ENCODE data around the gene ABHD13. TPM values are rescaled to one million over a fixed set of nuclear protein-coding genes. Genes with fewer than 3 reads are reported as not detected.

ABHD13 gene
- total RNA-seq, 1 donor from 2014 or later: 10.5 TPM

DNA sequence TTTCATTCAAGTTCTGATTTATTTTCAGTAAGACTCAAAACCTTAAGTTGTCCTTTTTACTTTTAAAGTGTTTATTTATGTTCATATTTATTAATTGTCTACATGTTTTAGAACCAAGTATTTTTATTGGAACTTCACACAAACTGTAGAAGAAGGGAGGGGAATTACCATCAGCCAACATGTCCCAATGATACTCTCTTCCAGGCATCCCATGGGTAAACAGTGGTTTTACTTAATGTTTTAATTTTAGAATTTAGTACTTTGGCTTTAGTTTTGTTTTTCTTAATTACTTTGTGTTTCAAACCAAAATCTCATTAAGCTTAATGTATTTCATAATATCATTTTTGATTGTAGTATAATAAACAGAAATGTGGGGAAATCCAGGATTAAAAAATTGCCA is 56.5 kb downstream of the ABHD13 start:
- Histone ChIP-seq H3K27ac (no peak overlapping the region), H3K4me3 (no peak overlapping the region), H3K9me3 (no peaks in the 10 kb centered on the region), H3K27me3 (ENCODE audit: low read depth) (no peaks in the 10 kb centered on the region), H3K4me1 (peaks cover 20% of the 10 kb centered on the region), H3K36me3 (no peaks in the 10 kb centered on the region)
- DNase-seq (no peak), ATAC-seq (no peak)
- TF ChIP-seq, protein P1, sequence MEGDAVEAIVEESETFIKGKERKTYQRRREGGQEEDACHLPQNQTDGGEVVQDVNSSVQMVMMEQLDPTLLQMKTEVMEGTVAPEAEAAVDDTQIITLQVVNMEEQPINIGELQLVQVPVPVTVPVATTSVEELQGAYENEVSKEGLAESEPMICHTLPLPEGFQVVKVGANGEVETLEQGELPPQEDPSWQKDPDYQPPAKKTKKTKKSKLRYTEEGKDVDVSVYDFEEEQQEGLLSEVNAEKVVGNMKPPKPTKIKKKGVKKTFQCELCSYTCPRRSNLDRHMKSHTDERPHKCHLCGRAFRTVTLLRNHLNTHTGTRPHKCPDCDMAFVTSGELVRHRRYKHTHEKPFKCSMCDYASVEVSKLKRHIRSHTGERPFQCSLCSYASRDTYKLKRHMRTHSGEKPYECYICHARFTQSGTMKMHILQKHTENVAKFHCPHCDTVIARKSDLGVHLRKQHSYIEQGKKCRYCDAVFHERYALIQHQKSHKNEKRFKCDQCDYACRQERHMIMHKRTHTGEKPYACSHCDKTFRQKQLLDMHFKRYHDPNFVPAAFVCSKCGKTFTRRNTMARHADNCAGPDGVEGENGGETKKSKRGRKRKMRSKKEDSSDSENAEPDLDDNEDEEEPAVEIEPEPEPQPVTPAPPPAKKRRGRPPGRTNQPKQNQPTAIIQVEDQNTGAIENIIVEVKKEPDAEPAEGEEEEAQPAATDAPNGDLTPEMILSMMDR (IDR thresholded peaks at IDR 0.05): no peak
- intact Hi-C loops (cut with DNase I): no loop called here

- Histone ChIP-seq H3K27ac (no peak overlapping the region), H3K36me3 (no peaks in the 10 kb centered on the region), H3K4me3 (no peak overlapping the region), H3K27me3 (ENCODE audit: low read depth) (no peaks in the 10 kb centered on the region), H3K9me3 (no peaks in the 10 kb centered on the region), H3K4me1 (peaks cover 7% of the 10 kb centered on the region)
- intact Hi-C loops (cut with DNase I): no loop called here
- DNase-seq (no peak), ATAC-seq (peak; percentile 71 to 75)
- TF ChIP-seq, protein P1 (IDR thresholded peaks at IDR 0.05): no peak
Measured at GRCh38 chr13:108276060-108276459, 57.9 kb downstream of the ABHD13 start.

DNA sequence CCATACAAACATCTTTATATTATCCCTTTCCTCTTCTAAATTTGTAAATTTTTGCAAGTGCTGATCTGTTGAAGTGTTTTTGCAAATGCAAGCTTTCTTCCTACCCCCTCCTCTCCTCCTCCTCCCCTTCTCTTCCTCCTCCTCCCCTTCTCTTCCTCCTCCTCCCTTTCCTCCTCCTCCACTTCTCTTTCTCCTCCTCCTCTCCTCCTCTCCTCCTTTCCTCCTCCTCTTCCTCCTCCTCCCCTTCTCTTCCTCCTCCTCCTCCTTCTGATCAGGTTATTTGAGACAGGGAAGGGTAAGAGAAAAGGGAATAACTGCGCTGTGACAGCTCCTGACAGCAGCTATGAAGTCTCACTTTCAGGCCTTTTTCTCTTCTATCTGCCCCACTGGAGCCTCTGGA is 60.3 kb downstream of the ABHD13 start:
- DNase-seq: no peak
- intact Hi-C loops (cut with DNase I): no loop called here
- ATAC-seq: no peak
- no peaks in the 10 kb centered on the region for H3K36me3 ChIP-seq
- H3K4me3 ChIP-seq: no peak overlapping the region
- H3K9me3 ChIP-seq: no peaks in the 10 kb centered on the region
- H3K27ac ChIP-seq: no peak overlapping the region
- TF ChIP-seq, protein P1 (IDR thresholded peaks at IDR 0.05): no peak
- no peaks in the 10 kb centered on the region for H3K27me3 ChIP-seq (ENCODE audit: low read depth)
- H3K4me1 ChIP-seq: peaks cover 7% of the 10 kb centered on the region

GRCh38 chr13:108281901-108282300 is 63.7 kb downstream of the ABHD13 start:
- ATAC-seq (no peak), DNase-seq (no peak)
- intact Hi-C loops (cut with DNase I): no loop called here
- TF ChIP-seq, protein P1 (IDR thresholded peaks at IDR 0.05): no peak
- no peak overlapping the region for H3K4me3 ChIP-seq
- H3K27me3 ChIP-seq (ENCODE audit: low read depth): no peaks in the 10 kb centered on the region
- H3K36me3 ChIP-seq: no peaks in the 10 kb centered on the region
- H3K4me1 ChIP-seq: no peaks in the 10 kb centered on the region
- no peak overlapping the region for H3K27ac ChIP-seq
- H3K9me3 ChIP-seq: no peaks in the 10 kb centered on the region

DNA sequence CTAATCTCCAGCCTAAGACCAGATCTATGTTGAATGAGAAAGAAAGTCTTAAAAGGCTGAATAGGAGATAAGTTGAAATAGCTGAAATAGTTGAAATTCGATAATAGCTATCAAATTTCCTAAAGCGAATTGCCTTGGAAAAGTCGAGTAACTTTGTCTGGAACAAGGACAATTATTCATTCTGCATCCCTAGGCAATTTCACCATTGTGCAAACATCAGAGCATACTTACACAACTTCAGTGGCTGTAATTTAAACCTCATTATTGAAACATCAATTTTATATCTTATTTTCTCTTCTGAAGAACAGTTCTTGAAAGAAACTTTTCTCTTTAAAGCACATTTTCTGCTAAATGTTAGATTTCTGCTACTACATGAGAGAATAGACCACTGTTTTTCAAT is 64.9 kb downstream of the ABHD13 start:
- H3K27ac ChIP-seq: no peak overlapping the region
- DNase-seq (no peak), ATAC-seq (no peak)
- no peaks in the 10 kb centered on the region for H3K36me3 ChIP-seq
- H3K9me3 ChIP-seq: no peaks in the 10 kb centered on the region
- TF ChIP-seq, protein P1 (IDR thresholded peaks at IDR 0.05): no peak
- no peak overlapping the region for H3K4me3 ChIP-seq
- intact Hi-C loops (cut with DNase I): no loop called here
- no peaks in the 10 kb centered on the region for H3K27me3 ChIP-seq (ENCODE audit: low read depth)
- no peaks in the 10 kb centered on the region for H3K4me1 ChIP-seq

Other genes starting within 250 kb of the ABHD13 start
- 10.4 TPM for gene LIG4, start 2.9 kb upstream of the ABHD13 start, total RNA-seq
- gene TNFSF13B, start 51.3 kb downstream of the ABHD13 start, total RNA-seq: 26.6 TPM